HL-60/S4 treated with retinoic acid at 250 ng/mL for 4 days and 3 days (cell line): Measurements from ENCODE around the gene FURIN.
"Not testable (repeated sequence)": the region's sequence is repeated elsewhere in the genome, so short reads cannot be mapped to it uniquely, and the experiment has no call there.

Experiments used
- in situ Hi-C: fragments of 300-500 bp; cut with MboI; formaldehyde crosslinking; loops from 2 replicates; pipeline ENCODE4 v1.7.0; 2022; ENCODE audit warnings: low sequenced_read_pairs

Gene FURIN

DNA sequence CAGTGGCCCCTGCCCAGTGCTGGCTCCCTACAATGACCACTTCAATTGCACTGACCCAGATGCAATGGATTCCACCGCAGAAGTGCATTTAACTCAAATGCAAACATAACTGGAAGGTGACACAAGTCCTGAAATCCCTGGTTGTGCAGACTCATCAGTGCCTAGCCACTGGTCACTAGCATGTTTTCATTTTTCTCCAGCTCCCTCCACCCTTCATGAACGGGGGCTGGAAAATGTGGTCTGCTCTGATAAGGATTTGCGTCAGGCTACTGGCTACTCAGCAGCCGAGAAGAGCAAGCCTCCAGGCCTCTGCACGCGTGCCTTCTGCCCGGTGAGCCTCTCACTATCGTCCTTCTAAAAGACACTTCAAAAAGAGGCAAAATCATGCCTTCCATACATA, 27.4 kb upstream of the FURIN start:
- in situ Hi-C loops, result no loop called here

DNA sequence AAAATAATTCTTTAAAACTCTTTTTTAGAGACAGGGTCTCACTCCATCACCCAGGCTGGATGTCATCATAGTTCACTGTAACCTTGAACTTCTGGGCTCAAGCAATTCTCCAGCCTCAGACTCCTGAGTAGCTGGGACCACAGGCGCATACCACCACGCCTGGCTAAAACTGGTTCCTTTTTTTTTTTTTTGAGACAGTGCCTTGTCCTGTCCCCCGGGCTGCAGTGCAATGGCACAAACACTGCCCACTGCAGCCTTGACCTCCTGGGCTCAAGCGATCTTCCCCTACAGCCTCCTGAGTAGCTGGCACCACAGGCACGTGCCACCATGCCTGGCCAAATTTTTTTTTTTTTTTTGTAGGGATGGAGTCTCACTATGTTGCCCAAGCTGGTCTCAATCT, 23.7 kb upstream of the FURIN start:
- in situ Hi-C loops, result no loop called here

DNA sequence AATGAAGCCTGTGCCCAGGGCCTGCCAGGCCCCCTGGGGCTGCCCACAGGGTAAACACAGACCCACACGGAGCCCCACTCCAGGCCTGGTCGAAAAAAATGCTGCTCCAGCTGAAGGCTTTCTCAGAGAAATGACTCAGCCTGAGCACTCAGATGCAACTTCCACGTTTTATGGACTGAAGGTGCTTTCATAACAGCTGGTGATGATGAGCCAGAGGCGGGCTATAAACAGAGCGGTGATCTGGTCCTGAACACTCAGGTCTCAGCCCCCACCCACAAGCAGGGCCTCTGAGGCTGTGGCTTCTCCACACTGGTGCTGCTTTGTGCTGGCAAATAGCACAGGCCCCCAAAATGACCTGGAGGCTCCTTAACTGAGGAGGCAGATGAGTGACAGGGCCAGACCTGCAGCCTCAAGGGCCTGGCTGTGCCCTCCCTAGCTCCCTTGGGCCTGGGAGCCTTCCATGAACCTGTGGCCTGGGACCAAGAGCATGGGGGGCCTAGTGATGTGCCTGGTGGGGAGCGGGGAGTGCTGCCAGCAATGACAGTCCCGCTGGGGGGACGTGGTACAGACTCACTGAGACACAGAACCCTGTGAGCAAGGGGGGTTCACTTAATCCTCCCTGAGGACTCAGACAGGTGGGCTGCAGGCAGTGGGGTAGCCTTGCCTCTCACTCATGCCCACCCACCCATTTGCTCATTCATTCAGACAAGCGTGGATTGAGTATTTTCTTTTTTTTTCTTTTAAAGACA, 23.0 kb upstream of the FURIN start:
- in situ Hi-C loops, result no loop called here

GRCh38 chr15:90849424-90849823, 19.0 kb upstream of the FURIN start:
- in situ Hi-C loops, result not testable (repeated sequence)

DNA sequence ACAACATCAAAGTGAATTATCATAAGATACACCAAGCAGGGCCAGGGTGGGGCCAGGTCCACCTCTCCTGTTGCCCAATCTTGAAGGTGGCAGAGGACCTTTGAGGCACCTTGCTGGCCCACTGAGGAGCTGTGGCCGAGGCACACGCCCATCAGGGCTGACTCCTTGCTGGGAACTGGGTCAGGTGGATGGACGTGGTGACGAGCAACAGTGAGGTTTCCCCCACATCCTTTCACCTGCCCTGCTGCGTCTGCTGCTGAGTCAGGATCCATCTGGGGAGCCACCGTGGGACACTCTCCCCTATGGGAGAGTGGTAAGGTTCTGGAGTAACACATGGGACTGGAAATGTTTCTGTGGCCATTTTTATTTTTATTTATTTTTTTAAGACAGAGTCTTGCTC, 17.3 kb upstream of the FURIN start:
- in situ Hi-C loops, result no loop called here

- in situ Hi-C loops, result no loop called here
Observed at GRCh38 chr15:90851940-90852339, 16.4 kb upstream of the FURIN start.

GRCh38 chr15:90855139-90855538, 13.2 kb upstream of the FURIN start:
- in situ Hi-C loops, result no loop called here

- in situ Hi-C loops, result no loop called here
Observed at GRCh38 chr15:90857337-90857736, 11.1 kb upstream of the FURIN start.

- in situ Hi-C loops, result no loop called here
Observed at GRCh38 chr15:90857883-90858443, 10.4 kb upstream of the FURIN start.

- in situ Hi-C loops, result no loop called here
Observed at GRCh38 chr15:90859234-90860131, 8.9 kb upstream of the FURIN start.

- in situ Hi-C loops, result no loop called here
Observed at GRCh38 chr15:90860450-90860849, 7.9 kb upstream of the FURIN start.

DNA sequence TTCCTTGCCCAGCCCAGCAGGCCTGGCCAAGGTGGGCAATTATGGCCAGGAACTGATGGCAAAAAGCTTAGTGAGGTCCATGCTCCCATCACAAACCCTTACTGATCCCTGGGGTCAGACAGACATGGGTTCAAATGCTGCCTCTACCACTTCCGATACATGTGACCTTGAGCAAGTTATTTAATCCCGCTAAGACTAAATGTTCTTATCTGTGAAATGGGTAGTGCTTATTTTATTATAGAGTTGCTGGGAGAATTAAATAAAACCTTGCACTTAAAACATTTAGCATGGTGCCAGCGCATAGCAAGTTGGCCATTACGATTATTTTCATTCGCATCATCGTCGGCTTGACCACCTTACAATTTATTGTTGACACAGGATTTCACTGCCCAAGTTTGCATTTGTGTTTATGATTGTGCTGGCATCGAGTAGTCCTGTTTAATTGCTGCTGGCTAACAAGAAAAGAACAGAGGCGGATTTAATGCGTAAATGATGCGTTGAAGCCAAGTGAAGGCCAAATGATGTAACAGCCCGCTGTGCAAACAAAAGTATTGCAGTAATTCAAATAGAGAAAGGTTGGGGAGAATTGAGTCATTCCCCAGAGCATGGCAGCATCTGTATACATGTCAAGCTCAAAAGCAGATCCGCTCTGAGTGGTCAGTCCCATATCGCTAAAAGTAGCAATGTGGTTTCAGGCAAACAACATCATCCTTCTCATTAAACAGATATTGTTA, 7.3 kb upstream of the FURIN start:
- in situ Hi-C loops, result no loop called here

DNA sequence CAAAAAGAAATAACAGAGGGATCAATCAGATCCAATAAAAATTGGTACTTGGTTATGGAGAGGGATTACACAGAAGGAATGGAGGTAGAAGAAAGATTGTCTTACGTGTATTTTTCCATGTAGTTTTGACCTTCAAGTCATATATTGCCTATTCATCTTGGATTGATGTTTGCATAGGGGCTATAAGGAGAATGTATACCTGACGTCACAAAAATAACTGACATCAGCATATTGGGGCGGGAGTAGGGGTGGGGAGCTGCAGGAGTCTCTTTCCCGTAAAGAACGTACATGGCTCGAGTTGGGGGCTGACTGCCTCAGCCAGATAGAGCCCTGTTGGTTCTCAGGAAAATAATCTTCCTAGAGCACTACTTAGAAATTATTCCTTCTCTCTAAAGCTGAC, 5.9 kb upstream of the FURIN start:
- in situ Hi-C loops, result no loop called here

DNA sequence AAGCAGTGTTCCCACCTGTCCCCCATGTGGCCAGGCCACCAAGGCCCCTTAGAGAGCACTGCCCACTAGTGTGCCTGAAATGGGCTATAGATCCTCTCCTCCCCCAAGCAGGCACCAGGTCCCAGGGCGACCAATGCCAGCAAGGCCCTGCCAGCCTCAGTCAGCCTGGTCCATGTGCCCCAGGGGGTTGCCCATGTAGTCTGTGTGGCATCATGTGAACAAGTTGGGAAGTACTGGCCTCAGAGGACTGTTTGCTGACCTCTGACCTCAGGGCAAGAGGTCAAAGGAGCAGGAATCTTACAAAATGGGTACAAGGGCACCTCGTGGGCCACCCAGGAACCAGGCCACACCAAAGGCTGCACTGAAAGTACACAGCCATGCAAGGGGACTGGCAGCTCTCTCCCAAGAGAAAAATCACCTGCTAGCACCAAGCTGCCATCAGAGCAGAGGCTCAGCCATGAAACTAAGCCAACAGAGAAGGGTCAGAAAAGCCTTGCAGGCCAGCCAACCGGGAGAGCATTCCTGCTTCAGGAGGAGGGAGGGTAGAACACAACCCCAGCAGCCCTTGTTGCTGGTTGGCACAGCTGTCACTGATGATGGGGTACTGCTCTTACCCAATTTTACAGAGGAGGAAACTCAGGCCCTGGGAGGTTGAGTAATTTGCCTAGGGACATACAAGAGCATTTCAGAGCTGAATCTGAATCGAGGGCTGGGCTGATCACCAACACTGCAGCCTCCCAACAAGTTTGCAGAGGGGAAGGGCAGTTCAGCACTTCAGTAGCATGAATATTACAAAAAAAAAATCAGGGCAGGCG, 5.2 kb upstream of the FURIN start:
- in situ Hi-C loops, result no loop called here

GRCh38 chr15:90863987-90864386, 4.4 kb upstream of the FURIN start:
- in situ Hi-C loops, result no loop called here

- in situ Hi-C loops, result no loop called here
Observed at GRCh38 chr15:90864507-90864906, 3.9 kb upstream of the FURIN start.

DNA sequence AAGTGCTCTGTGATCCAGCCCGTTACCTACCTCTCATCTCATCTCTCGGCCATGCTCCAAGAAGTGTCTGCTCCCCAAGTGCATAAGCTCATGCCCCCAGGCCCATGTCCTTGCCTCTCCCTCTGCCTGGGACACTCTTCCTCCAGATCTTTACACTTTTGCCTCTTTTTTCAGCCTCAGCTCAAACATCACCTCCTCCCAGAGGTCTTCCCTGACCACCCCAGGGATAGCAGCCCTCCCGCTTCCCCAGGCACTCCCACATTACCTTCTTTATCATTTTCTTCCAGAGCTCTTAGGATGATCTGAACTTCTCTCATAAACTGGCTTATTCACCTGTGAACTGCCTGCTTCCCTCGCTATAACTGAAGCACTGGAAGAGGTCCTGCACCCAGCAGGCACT, 2.7 kb upstream of the FURIN start:
- in situ Hi-C loops, result no loop called here

- in situ Hi-C loops, result no loop called here
Observed at GRCh38 chr15:90866161-90866715, 2.1 kb upstream of the FURIN start.

- in situ Hi-C loops, result no loop called here
Observed at GRCh38 chr15:90866800-90867199, 1.6 kb upstream of the FURIN start.

DNA sequence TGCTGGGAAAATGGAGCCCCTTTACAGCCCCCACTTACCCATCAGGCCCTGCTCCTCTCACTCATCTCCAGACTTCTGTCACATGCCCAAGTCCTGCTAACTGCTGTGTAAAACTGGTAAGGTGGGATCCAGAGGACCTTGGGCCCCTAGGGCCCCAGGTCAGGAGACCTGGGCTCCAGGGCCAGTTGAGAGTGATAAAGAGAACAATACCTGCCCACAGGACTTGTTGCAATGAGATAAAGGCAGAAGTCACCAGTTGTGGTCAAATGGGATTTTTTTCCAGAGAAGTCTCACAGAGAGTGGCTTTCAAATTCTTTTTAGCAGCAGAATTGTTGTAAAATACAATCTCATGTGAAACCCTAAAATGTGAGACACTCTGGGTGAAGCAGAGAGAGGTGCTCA, 753 bp downstream of the FURIN start:
- in situ Hi-C loops, result no loop called here
